WTC11 (cell line): ENCODE measurements around the gene SLC6A15. TPM values are rescaled to one million over a fixed set of nuclear protein-coding genes. Genes with fewer than 3 reads are reported as not detected.

Source experiments
- ATAC-seq: fragments of 200-7000 bp; cut with Tn5 transposase; 2 replicates; pipeline ENCODE4 v1.10.0; 2021; ENCODE audit warnings: mild to moderate bottlenecking, moderate library complexity
- CTCF ChIA-PET: fragments of 300-600 bp; sonication (Branson Sonifier 250); formaldehyde crosslinking; loops from one replicate; lab custom pipeline; 2021; ENCODE audit warnings: antibody characterized with exemption; lab: Charles Lee
- POLR2A ChIA-PET: fragments of 350-600 bp; sonication (Branson Sonifier 250); formaldehyde crosslinking; loops from one replicate; lab custom pipeline; 2021; ENCODE audit warnings: antibody characterized with exemption; lab: Charles Lee
- DNase-seq: peaks from one replicate; pipeline ENCODE4 v3.0.0; 2021; ENCODE audit warnings: low spot score
- H3K27ac Mint-ChIP-seq: 2 replicates; pipeline ENCODE4 v1.8.0; 2021; ENCODE audit warnings: mixed read lengths
- H3K27me3 Mint-ChIP-seq: 2 replicates; pipeline ENCODE4 v1.8.0; 2021; ENCODE audit warnings: low read depth, mild to moderate bottlenecking, moderate library complexity, mixed read lengths
- H3K36me3 Mint-ChIP-seq: 2 replicates; pipeline ENCODE4 v1.8.0; 2021; ENCODE audit warnings: mixed read lengths
- H3K4me1 Mint-ChIP-seq: 2 replicates; pipeline ENCODE4 v1.8.0; 2022; ENCODE audit warnings: mixed read lengths
- H3K4me3 Mint-ChIP-seq: 2 replicates; pipeline ENCODE4 v1.8.0; 2021; ENCODE audit warnings: mild to moderate bottlenecking, moderate library complexity, mixed read lengths
- H3K9me3 Mint-ChIP-seq: 2 replicates; pipeline ENCODE4 v1.8.0; 2021; ENCODE audit warnings: mixed read lengths
- ATF3 ChIP-seq: sonication (generic); formaldehyde crosslinking; conservative IDR thresholded peaks from 2 replicates; pipeline ENCODE4 v1.8.1; 2022; ENCODE audit warnings: mild to moderate bottlenecking, missing genetic modification reagents
- CREB1 ChIP-seq: sonication (generic); formaldehyde crosslinking; IDR thresholded peaks from 2 replicates; pipeline ENCODE4 v1.8.0; 2023; ENCODE audit warnings: mild to moderate bottlenecking, missing genetic modification reagents
- CREM ChIP-seq: sonication (generic); formaldehyde crosslinking; IDR thresholded peaks from 2 replicates; pipeline ENCODE4 v1.8.1; 2022; ENCODE audit warnings: mild to moderate bottlenecking, missing genetic modification reagents, moderate library complexity
- ELF4 ChIP-seq: sonication (generic); formaldehyde crosslinking; IDR thresholded peaks from 2 replicates; pipeline ENCODE4 v1.8.1; 2022; ENCODE audit warnings: low read depth, mild to moderate bottlenecking, moderate library complexity, missing genetic modification reagents
- FOXK1 ChIP-seq: sonication (generic); formaldehyde crosslinking; IDR thresholded peaks from 2 replicates; pipeline ENCODE4 v1.8.0; 2022; ENCODE audit warnings: mild to moderate bottlenecking, moderate library complexity, missing genetic modification reagents
- FOXP1 ChIP-seq: sonication (generic); formaldehyde crosslinking; IDR thresholded peaks from 2 replicates; pipeline ENCODE4 v1.8.0; 2022; ENCODE audit warnings: missing genetic modification reagents, mild to moderate bottlenecking, moderate library complexity, borderline replicate concordance
- FOXP4 ChIP-seq: sonication (generic); formaldehyde crosslinking; IDR thresholded peaks from 2 replicates; pipeline ENCODE4 v1.8.0; 2022; ENCODE audit warnings: mild to moderate bottlenecking, missing genetic modification reagents
- MXD4 ChIP-seq: fragments of 250-450 bp; sonication (Bioruptor Pico); IDR thresholded peaks from 2 replicates; pipeline ENCODE4 v1.8.0; 2021; ENCODE audit warnings: mild to moderate bottlenecking, moderate library complexity, borderline replicate concordance
- NR2C2 ChIP-seq: sonication (generic); formaldehyde crosslinking; IDR thresholded peaks from 2 replicates; pipeline ENCODE4 v1.8.0; 2022; ENCODE audit warnings: mild to moderate bottlenecking, missing genetic modification reagents
- OVOL2 ChIP-seq: fragments of 250-450 bp; sonication (Bioruptor Pico); IDR thresholded peaks from 2 replicates; pipeline ENCODE4 v1.9.0; 2021; ENCODE audit warnings: mild to moderate bottlenecking, borderline replicate concordance
- SP1 ChIP-seq: sonication (generic); formaldehyde crosslinking; conservative IDR thresholded peaks from 2 replicates; pipeline ENCODE4 v1.8.1; 2022; ENCODE audit warnings: missing genetic modification reagents
- USF1 ChIP-seq: sonication (generic); formaldehyde crosslinking; IDR thresholded peaks from 2 replicates; pipeline ENCODE4 v1.8.0; 2022; ENCODE audit warnings: mild to moderate bottlenecking, missing genetic modification reagents
- USF2 ChIP-seq: sonication (generic); formaldehyde crosslinking; IDR thresholded peaks from 2 replicates; pipeline ENCODE4 v1.8.1; 2023; ENCODE audit warnings: mild to moderate bottlenecking, missing genetic modification reagents, moderate library complexity
- ZBTB43 ChIP-seq: sonication (generic); formaldehyde crosslinking; IDR thresholded peaks from 2 replicates; pipeline ENCODE4 v1.8.1; 2023; ENCODE audit warnings: mild to moderate bottlenecking, missing genetic modification reagents
- ZNF396 ChIP-seq: fragments of 250-450 bp; sonication (Bioruptor Pico); IDR thresholded peaks from 2 replicates; pipeline ENCODE4 v1.8.0; 2021; ENCODE audit warnings: mild to moderate bottlenecking, moderate library complexity, borderline replicate concordance
- ZNF423 ChIP-seq: fragments of 250-450 bp; sonication (Bioruptor Pico); IDR thresholded peaks from 2 replicates; pipeline ENCODE4 v2.1.2; 2022; ENCODE audit warnings: mild to moderate bottlenecking, moderate library complexity
- ZNF532 ChIP-seq: fragments of 250-450 bp; sonication (Bioruptor Pico); IDR thresholded peaks from 2 replicates; pipeline ENCODE4 v1.9.0; 2021; ENCODE audit warnings: mild to moderate bottlenecking, borderline replicate concordance
- total RNA-seq: library from RNA; stranded (reverse); gene quantifications from 3 replicates; pipeline ENCODE4 v1.2.3, GENCODE V29; 2021
- TF ChIP-seq, protein P1 (sequence below): fragments of 250-450 bp; sonication (Bioruptor Pico); IDR thresholded peaks from 2 replicates; pipeline ENCODE4 v1.8.0; 2021; ENCODE audit warnings: mild to moderate bottlenecking
- TF ChIP-seq, protein P2 (sequence below): sonication (generic); formaldehyde crosslinking; IDR thresholded peaks from 2 replicates; pipeline ENCODE4 v1.8.1; 2023; ENCODE audit warnings: mild to moderate bottlenecking, missing genetic modification reagents, moderate library complexity

The SLC6A15 gene
- total RNA-seq, 1 experiment from 2014 or later, result 27.0 TPM

DNA sequence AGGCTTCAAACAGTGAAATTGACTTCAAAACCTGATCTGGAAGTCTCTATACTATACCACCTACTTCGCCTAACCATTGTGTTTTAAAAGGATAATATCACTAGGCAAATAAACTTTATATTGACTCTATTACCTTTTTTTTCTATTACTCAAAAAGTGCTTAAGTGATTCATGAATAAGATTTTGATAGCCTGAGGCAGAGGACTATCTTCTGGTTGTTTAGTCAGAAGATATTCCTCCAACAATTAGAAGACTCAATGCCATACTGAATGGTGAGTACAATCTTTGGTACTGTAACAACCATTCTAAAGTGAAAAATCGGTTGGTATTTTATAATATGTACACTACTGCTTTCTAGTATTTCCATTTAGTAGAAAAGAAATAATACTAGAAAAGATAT is 22.8 kb downstream of the SLC6A15 start:
- Mint-ChIP-seq H3K27ac (no peak overlapping the region), H3K27me3 (no peaks in the 10 kb centered on the region), H3K4me3 (no peak overlapping the region), H3K9me3 (no peaks in the 10 kb centered on the region), H3K36me3 (no peaks in the 10 kb centered on the region), H3K4me1 (peaks cover 7% of the 10 kb centered on the region)
- TF ChIP-seq ZNF532 (CRISPR knock-in tag) (no peak), ATF3 (no peak), USF1 (CRISPR knock-in tag) (no peak), SP1 (CRISPR knock-in tag) (no peak), FOXK1 (no peak), NR2C2 (no peak), FOXP4 (CRISPR knock-in tag) (no peak)
- TF ChIP-seq, protein P1, sequence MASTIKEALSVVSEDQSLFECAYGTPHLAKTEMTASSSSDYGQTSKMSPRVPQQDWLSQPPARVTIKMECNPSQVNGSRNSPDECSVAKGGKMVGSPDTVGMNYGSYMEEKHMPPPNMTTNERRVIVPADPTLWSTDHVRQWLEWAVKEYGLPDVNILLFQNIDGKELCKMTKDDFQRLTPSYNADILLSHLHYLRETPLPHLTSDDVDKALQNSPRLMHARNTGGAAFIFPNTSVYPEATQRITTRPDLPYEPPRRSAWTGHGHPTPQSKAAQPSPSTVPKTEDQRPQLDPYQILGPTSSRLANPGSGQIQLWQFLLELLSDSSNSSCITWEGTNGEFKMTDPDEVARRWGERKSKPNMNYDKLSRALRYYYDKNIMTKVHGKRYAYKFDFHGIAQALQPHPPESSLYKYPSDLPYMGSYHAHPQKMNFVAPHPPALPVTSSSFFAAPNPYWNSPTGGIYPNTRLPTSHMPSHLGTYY (CRISPR knock-in tag), result no peak
- TF ChIP-seq, protein P2, sequence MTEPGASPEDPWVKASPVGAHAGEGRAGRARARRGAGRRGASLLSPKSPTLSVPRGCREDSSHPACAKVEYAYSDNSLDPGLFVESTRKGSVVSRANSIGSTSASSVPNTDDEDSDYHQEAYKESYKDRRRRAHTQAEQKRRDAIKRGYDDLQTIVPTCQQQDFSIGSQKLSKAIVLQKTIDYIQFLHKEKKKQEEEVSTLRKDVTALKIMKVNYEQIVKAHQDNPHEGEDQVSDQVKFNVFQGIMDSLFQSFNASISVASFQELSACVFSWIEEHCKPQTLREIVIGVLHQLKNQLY (CRISPR knock-in tag), result no peak
- ATAC-seq (no peak), DNase-seq (no peak)
- ChIA-PET CTCF (no interaction called here), POLR2A (no interaction called here)

- peaks cover 7% of the 10 kb centered on the region for H3K4me1 Mint-ChIP-seq
- ATAC-seq (no peak), DNase-seq (no peak)
- CTCF ChIA-PET, result no interaction called here
- no peaks in the 10 kb centered on the region for H3K27me3 Mint-ChIP-seq
- H3K36me3 Mint-ChIP-seq, result no peaks in the 10 kb centered on the region
- POLR2A ChIA-PET, result no interaction called here
- H3K27ac Mint-ChIP-seq, result peak overlapping the region; percentile 79; the same call in 1 of the 2 replicates
- H3K9me3 Mint-ChIP-seq, result no peaks in the 10 kb centered on the region
- no peak overlapping the region for H3K4me3 Mint-ChIP-seq
- TF ChIP-seq CREB1 (CRISPR knock-in tag) (no peak), FOXP1 (no peak), USF2 (CRISPR knock-in tag) (no peak), ATF3 (no peak), OVOL2 (CRISPR knock-in tag) (no peak), ZBTB43 (CRISPR knock-in tag) (no peak), USF1 (CRISPR knock-in tag) (no peak), ZNF423 (CRISPR knock-in tag) (no peak), CREM (CRISPR knock-in tag) (no peak), ELF4 (CRISPR knock-in tag) (no peak), ZNF396 (CRISPR knock-in tag) (no peak), MXD4 (CRISPR knock-in tag) (no peak)
- TF ChIP-seq, protein P1 (CRISPR knock-in tag), result no peak
These were observed 23.7 kb downstream of the SLC6A15 start for GRCh38 chr12:84888861-84889260.
